ENCODE data around the gene MORN1. TPM values are rescaled to one million over a fixed set of nuclear protein-coding genes. Genes with fewer than 3 reads are reported as not detected.

The MORN1 gene
- total RNA-seq, 1 donor from 2014 or later, result 5.0 TPM

DNA sequence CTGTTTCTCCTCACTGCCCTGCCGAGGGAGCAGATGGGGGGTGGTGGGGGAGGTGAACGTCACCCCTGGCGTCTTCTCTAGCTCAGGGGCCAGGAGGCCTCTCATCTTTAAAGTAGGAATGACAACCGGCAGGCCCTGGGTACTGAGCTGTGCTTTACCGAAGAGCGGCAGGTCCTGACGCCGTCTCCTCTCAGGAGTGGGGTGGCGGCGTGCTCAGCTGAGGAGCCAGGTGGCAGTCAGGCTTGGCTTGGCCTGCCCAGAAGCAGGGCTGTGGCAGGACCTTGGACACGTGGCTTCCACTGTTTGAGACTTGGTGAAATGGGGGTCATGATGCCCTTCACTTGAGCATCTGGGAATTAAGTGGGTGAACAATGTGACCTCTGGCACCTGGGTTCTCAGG is 3.4 kb upstream of the MORN1 start:
- intact Hi-C loops (cut with DNase I), result no loop called here
- no peak for DNase-seq
- ATAC-seq (ENCODE audit: poor library complexity), result no peak

DNA sequence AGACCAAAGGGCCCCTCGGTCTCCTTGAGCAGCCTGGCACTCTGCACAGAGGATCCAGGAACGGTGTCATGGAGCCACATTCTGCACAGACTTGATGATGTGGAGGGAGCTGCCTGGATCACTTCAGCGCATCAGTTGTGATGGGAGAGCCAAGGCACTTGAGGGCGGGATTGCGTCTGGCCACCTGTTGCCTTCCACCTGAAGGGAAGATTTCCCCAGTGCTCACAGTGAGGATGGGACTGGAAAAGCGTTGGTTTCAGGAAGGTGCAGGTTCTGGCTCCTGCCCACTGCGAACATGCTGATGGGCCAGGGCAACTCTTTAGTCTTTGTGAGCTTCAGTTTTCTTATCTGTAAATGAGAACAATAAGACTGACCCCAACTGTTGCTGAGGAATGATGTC is 2.9 kb upstream of the MORN1 start:
- intact Hi-C loops (cut with DNase I), result no loop called here
- ATAC-seq (ENCODE audit: poor library complexity) (no peak), DNase-seq (no peak)

DNA sequence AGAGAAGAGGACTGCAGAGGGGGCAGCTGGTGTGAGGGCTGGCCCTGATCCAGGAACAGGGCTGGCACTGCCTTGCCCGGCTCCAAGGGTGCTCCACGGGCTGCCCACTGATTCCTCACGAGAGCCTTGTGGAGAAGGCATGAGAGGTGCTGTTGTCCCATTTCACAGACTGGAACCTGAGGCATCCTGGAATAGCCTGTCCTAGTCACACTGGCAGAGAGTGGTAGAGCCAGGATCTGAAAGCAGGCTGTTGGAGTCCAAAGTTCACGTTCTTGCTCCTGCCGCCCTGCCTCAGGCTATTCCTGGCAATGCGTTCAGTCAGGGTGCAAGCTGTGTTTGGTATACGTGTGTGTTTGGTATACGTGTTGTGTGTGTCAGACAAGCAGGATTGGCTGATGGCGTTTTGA is 2.1 kb upstream of the MORN1 start:
- no peak for ATAC-seq (ENCODE audit: poor library complexity)
- intact Hi-C loops (cut with DNase I), result no loop called here
- no peak for DNase-seq

DNA sequence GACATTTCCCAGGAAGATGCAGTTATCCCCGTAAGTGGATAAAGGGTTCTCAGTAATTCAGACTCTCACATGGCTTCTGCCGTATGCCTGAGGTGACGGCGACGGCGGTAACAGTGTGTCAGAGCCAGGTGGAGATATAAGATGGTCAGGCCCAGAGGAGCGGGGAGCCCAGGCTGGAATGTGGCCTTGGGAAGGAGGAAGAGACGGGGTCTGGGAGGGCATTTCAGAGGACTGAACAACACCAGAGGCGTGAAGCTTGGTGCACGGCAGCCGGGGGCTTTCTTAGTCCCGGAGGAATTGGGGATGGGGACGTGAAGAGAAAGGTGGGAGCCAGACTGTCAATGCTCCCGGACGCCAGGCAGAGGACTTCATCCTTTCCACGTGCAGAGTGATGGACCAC is 1.3 kb upstream of the MORN1 start:
- intact Hi-C loops (cut with DNase I), result no loop called here
- DNase-seq (no peak), ATAC-seq (ENCODE audit: poor library complexity) (no peak)

DNA sequence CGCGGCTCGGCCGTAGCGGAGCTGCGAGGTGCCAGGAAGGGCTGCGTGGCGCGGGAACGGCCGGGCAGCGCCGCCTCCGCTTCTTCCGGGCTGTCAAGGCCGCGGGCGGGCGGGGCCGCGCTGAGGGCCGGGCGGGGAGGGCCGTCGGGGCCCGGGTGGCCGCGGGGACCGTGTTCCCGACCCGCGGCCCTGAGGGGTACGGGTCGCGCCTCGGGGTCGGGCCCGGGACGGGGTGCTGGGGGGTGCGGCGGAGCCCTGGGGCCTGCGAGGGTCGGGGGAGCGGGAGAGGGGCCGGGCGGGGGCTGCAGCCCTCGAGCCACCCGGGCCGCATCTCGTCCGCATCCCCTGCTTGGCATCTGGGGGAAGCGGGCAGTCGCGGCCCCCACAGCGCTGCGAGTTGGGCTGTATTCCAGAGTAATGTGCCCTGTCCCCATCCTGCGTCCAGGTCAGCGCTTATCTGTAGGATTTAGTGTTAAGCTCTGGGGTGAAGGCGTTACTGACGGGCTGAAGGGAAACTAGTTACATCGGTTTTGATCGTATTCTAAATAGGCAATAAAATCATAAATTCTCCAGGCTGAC is 666 bp upstream of the MORN1 start:
- DNase-seq (no peak), ATAC-seq (ENCODE audit: poor library complexity) (peak; percentile 20)
- intact Hi-C loops (cut with DNase I), result no loop called here

DNA sequence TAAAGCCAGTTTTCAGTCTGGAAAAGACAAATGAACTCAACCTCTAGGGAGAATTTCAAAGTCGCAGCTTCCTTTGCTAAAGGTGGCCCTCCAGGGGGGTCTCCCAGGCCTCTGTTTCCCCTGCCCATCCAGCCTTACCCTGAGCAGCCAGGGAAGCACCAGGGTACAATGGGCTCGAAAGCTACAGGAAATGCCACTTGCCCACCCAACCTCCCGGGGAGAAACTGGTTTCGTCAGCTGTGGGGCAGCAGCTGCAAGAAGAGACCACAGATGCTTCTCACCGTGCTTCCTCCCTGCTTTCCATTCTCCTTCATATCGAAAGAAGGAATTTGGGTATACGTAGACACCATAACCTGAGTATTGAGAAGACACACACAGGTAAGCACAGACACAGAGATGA is 1.7 kb downstream of the MORN1 start:
- intact Hi-C loops (cut with DNase I), result no loop called here
- DNase-seq, result no peak
- ATAC-seq (ENCODE audit: poor library complexity), result no peak

DNA sequence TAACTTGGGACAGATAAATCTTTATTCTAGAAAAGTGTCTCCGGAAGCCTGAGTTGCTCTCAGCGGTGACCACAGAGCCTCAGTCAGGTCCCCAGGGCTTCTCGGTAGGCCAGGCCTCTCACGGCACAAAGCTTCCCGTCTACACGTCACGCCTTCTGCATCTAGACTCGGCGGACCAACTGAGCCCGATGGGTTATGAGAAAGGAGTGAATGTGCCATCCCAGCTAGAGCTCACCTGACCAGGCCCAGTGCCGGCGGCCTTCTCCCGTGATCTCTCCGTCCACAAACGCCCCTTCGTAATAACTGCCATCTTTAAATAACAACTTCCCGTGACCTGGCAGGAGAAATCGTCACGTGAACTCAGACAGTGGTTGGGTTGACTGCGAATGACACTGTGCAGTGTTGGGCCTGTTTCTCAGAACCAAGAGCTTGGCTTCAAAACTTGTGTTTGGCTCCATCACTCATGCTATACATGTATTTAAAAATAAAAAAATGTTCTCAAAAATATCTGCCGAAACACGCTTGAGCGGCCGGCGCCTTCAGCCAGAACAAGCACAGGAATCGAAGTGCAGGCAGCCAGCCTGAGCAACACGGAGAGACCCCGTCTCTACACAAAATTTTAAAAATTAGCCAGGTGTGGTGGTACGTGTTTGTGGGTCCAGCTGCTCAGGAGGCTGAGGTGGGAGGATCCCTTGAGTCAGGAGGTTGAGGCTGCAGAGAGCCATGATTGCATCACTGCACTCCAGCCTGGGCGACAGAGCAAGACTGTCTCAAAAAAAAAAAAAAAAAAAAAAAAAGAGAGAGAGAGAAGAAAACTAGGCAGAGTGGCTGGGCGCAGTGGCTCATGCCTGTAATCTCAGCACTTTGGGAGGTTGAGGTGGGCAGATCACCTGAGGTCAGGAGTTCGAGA is 3.1 kb downstream of the MORN1 start:
- no peak for ATAC-seq (ENCODE audit: poor library complexity)
- DNase-seq, result peak; percentile 21
- intact Hi-C loops (cut with DNase I), result no loop called here

DNA sequence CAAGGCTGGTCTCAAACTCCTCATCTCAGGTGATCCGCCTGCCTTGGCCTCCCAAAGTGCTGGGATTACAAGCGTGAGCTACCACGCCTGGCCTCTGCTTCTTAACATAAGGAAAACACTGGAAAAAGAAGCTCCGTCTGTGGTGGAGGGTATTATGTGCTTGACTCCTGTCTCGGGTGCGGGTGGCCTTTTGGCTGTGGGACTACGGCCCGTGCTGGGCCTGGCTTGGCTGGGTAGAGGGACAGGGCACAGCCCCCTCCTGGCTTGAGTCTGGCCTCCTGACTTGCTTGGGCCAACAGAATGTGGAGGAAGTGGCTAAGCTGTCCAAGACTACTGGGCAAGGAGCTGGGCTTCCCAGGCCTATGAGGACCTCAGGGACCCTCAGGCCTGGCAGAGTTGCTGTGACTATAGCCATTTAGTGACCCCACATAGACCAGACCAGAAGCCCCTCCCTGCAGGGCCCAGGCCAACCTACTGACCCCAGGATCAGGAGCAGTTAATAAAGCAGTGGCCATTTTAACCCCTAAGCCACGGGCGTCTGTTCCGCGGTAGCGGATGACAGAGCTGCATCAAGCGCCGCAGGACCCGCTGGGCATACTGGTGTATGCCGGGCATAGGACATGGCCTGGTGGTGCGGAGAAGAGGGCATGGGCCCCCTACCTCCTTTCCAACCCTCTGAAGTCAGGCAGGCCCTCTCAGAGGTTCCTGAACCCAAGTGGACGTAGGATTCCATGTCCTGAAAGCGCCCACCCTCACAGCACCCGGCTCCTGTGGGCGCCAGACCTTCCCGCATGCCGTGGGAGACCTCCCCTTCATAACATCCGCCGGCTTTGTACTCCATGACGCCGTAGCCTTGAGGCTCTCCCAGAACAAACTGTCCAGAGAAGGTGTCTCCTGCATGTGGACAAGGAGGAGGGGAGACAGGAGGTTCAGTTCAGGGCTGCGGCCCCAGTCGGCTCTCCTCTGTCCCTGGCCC is 4.4 kb downstream of the MORN1 start:
- DNase-seq (peak; percentile 30), ATAC-seq (ENCODE audit: poor library complexity) (no peak)
- intact Hi-C loops (cut with DNase I), result no loop called here

DNA sequence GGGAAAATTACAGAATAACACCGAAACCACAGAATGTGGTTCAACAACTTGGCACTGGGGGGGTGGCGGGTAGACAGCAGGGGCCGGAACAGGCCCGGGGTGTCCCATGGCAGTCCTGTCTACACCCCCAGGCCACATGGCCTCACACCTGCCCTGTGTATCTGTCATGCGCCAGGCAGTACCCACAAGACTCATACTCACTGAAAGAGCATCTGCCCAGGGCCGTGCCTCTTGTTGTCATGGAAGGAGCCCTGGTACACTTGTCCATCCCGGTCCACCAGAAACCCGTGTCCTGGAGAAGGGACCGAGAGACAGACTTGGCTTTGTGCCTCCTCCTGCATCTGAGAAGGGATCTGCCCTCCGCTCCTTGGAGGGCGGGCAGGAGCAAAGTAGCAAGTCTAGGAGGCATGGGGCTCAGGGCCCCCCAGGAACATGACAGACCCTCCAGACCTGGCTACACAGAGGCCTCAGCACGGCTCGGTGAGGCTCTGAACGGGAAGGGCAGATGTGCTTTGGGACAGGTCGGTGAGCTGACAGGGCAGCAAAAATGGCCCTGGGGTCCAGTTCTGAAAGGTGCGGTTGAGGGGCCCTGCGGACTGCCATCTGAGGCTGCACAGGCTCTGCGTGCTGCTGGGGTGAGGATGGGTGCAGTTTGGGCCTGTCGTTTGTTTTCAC is 5.6 kb downstream of the MORN1 start:
- peak; percentile 32 for DNase-seq
- intact Hi-C loops (cut with DNase I), result no loop called here
- ATAC-seq (ENCODE audit: poor library complexity), result no peak

DNA sequence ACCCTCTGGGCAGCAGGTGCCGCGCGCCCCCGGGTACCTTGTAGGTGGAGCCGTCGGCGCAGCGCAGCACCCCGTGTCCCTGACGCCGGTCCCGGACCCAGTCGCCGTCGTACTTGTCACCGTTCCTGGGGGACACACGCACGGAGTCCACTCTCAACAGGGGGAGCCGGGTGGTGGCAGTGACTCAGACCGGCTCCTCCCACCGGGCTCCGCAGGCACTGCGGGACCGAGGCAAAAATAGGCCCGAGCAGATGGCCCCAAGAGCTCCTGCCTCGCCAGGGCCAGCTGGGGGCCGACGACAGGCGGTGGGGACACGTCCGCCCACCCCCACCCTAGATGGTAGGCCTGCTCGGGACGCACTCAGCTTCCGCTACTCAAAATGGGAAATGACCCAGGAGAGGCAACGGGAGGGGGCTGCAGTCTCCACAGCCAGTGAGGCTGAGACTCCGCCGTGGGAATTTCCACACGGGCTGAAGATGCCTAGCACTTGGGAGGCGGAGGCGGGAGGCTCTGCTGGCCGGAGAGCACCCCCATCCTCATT is 6.3 kb downstream of the MORN1 start:
- intact Hi-C loops (cut with DNase I), result no loop called here
- ATAC-seq (ENCODE audit: poor library complexity) (no peak), DNase-seq (peak; percentile 42)

DNA sequence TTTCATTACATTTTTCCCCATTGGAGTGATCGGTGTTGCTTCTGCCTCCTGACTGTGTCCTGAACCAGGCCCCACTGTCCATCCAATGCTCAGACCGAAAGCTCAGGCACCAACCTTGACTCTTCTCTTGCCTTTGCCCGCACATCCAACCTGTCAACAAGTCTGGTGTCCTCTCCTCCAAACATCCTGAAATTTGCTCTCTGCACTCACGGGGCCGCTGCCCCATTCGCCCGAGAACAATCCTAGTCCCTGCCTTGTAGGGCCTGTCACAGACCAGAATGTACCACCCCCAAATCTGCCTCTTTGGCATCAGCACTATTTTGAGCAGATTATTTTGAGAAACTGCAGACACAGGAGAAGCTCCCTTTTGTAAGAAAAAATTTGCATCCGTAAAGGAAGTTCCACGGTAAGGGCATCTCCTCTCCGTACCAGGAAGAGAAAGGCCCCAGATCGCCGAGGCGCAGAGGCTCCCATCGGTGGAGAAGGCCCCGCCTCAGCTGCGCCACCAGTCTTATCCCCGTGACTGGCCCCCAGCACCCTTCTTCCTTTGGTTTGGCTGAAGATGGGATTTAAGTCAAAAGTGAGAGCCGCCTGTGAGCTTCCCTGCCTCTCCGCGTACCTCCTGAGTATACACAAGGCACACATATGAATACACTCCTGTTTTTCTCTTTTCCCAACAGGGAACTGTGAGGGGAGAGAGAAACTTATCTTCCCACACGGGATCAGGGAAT is 7.1 kb downstream of the MORN1 start:
- ATAC-seq (ENCODE audit: poor library complexity) (no peak), DNase-seq (peak; percentile 25)
- intact Hi-C loops (cut with DNase I), result no loop called here

DNA sequence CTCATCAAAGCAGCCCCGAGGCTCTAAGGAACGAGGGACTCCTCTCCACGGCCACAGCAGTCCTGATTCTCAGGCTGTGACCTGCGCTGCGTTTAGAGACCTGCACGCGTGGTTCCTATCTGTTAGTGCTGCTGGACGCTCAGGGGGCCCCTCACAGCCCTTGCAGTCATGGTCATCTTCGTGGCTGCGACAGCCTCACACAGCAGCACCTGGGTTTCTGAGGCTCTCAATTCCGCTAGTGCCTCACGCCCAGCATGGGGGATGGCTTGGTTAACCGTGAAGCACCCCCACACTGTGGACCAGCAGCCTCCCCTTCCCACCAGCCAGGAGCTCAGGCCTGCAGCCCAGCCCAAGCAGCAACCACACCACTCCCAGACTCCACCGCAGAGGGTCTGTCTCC is 7.8 kb downstream of the MORN1 start:
- DNase-seq (peak; percentile 24), ATAC-seq (ENCODE audit: poor library complexity) (no peak)
- intact Hi-C loops (cut with DNase I), result loop anchor here (2.0 kb wide), 1 partner anchor 189 kb away; the partner anchor contains the start of gene FAAP20

DNA sequence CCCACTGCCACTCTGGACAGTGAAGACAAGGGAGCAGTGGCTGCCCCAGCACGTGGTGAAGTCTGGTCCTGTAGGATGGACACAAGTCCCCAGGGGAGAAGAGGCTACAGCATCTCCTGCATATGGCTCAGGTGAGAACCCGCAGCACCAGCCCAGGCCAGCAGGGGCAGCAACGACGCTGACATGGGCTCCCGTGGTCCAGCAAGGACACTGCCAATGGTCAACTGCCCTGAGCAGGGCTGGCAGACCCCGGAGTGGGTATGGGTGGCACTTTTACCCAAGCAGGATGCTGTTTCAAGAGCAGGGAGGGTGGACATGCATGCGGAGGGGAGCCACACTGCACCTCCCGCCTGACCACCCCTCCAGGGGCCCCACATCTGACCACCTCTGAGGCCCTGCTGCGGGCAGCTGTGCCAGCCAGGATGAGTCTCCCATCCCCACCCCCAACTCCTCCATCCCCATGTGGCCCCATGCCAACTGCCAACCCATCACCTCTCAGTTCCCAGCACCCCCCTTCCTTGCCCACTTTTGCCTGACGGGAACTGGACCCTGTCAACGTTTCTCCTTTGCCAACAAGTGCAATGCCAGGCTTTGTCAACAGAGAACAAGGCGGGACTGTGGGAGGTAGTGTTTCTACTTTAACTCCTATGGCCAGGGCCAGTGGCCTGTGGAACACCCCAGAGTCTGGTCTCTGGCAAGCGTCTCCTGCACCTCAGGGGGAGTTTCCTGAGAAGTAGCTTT is 8.6 kb downstream of the MORN1 start:
- ATAC-seq (ENCODE audit: poor library complexity), result peak; percentile 43
- intact Hi-C loops (cut with DNase I), result loop anchor here (2.0 kb wide), 1 partner anchor 188 kb away; the partner anchor contains the start of gene FAAP20
- peak; percentile 55 for DNase-seq

DNA sequence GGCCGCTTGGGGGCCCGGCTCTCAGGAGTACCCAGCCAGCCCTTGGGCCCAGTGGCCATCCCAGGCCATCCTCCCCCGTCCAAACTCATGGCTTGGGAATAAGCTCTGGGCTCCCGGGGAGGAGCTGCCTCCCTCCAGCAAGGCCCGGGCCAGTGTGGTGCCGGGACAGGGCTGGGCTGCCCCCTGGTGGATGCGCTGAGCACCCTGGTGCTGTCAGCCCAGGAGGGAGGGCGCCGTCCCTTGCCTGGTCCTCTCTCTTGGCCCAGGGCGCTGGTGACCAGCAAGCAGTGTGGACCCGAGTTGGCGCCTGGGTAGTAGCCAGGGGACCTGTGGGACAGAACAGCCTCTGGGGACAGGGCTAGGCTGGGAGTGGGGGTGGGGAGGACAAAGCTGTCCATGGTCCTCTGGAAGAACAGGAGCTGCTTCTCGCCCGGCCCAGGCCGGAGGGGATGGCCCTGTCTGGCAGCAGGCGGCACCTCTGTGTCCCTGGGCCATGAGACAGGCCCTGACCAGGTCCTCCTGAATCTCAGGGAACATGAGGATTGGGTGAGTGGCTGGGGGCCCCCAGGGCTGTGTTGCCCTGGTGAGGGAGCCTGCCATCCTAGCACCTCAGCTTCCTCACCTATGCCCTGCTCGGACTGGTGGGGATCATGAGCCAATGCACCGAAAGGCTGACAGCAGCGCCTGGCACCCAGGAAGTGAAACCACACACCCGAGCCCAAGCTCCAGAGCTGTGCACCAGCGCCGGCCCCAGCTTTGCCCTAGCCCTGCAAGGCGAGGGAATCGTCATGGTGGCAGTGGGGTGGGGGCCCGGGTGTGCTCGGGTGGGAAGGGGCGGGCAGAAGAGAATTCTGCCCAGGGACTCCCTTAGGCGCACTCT is 9.4 kb downstream of the MORN1 start:
- intact Hi-C loops (cut with DNase I), result loop anchor here (2.0 kb wide), 1 partner anchor 187 kb away; the partner anchor contains the start of gene FAAP20
- DNase-seq, result peak; percentile 90
- peak; percentile 97 for ATAC-seq (ENCODE audit: poor library complexity)

DNA sequence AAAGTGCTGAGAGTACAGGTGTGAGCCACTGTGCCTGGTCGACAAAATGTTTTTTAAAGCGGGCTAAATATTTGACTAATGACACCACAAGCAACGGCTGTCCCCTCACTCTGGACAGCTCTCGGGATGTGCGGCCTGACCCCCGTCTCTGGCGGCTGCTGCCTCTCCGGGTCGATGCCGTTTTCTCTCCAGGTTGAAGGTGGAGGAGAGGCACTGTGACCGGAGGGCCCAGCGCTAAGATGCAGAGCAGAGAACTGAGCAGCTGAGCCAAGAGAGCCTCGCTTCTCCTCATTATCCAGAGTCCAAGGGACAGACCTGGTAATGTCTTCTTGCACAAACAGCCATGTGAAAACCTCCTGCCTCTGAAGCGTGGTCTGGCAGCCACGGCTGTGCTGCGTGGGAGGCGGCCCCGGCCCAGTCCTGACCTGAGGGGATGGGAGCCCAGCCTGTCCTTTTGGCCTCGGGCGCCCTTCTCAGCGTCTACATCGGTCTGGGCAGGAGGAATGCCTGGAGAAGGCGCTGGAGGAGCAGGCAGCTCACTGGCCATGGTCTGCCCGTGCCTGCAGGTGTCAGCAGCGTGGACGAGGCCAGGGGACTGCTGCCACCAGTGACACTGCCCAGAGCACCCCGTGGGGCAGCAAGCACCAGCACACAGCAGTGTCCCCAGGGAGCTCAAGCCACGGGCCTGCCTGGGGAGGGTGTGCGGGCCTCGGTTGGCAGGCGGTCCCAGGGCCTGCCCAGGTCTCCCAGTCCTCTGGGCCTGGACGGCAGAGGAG is 10.3 kb downstream of the MORN1 start:
- intact Hi-C loops (cut with DNase I), result no loop called here
- DNase-seq (peak; percentile 43), ATAC-seq (ENCODE audit: poor library complexity) (peak; percentile 5)

Data from Right ventricle myocardium superior (tissue), 1 donor.